Esophagus squamous epithelium (tissue), 5 donors: ENCODE measurements around the gene SCGB2B2. TPM values are rescaled to one million over a fixed set of nuclear protein-coding genes. Genes with fewer than 3 reads are reported as not detected.

Source experiments
- DNase-seq: peaks from one replicate; lab custom pipeline; 2025; lab: John Stamatoyannopoulos, UW
- H3K27ac ChIP-seq, 4 donors: fragments of 200-600 bp; sonication (generic); one replicate each; pipeline ENCODE4 v1.5.1; 2016 to 2019; ENCODE audit warnings: mild to moderate bottlenecking in 1 of 4
- H3K27me3 ChIP-seq, 4 donors: fragments of 200-600 bp; sonication (generic); 1 replicate in 3 of 4; 2 replicates in 1 of 4; pipeline versions ENCODE4 v1.5.1 to v1.6.0; 2017 to 2021; ENCODE audit warnings: antibody characterized with exemption in 1 of 4
- H3K36me3 ChIP-seq, 3 donors: fragments of 200-600 bp; sonication (generic); one replicate each; pipeline ENCODE4 v1.5.1; 2016 to 2019
- H3K4me1 ChIP-seq, 3 donors: fragments of 200-600 bp; sonication (generic); one replicate each; pipeline ENCODE4 v1.5.1; 2017 to 2019
- H3K4me3 ChIP-seq, 4 donors: fragments of 200-600 bp; sonication (generic); 1 replicate in 3 of 4; 2 replicates in 1 of 4; pipeline ENCODE4 v1.5.1; 2016 to 2019; ENCODE audit warnings: mild to moderate bottlenecking in 2 of 4, moderate library complexity in 1 of 4
- H3K9me3 ChIP-seq, 3 donors: fragments of 200-600 bp; sonication (generic); one replicate each; pipeline ENCODE4 v1.5.1; 2016 to 2019
- CTCF ChIP-seq, 6 experiments: fragments of 450-650 bp in 4 of 6; fragments of 200-600 bp in 2 of 6; sonication (generic) in 2 of 6; IDR thresholded peaks; one replicate each; pipeline ENCODE4 v1.5.1; 2016 to 2019; ENCODE audit warnings: antibody characterized with exemption in 6 of 6, mild to moderate bottlenecking in 4 of 6, moderate library complexity in 4 of 6
- POLR2A ChIP-seq, 4 donors: fragments of 450-650 bp; IDR thresholded peaks; one replicate each; pipeline ENCODE4 v1.6.1; 2017; ENCODE audit warnings: antibody characterized with exemption in 4 of 4, mild to moderate bottlenecking in 4 of 4, moderate library complexity in 3 of 4
- WGBS, 2 donors: methylation state at CpG; one replicate each; pipeline ENCODE4 v1.1.5; 2018; 5-methylcytosine and 5-hydroxymethylcytosine counted together
- intact Hi-C: fragments of 100-400 bp; cut with DNase I; formaldehyde crosslinking; loops from one replicate; pipeline ENCODE4 v1.15.0; 2022
- small RNA-seq, 4 donors: library from RNA; depleted of rRNA; stranded (forward); fragments of <200 nt; gene quantifications; one replicate each; pipeline ENCODE3, GENCODE V24; 2016
- total RNA-seq, 4 donors: library from RNA; depleted of rRNA; stranded (reverse); fragments of >200 nt; gene quantifications; one replicate each; pipeline ENCODE4 v1.1.0, GENCODE V29; 2016
- donor health status: DM: yes; HTN: yes; CAD: no.

SCGB2B2 gene
- total RNA-seq, 4 donors from 2014 or later, result 0.48 to 0.57 TPM; not detected in 2

GRCh38 chr19:34633802-34634201 is 43.2 kb downstream of the SCGB2B2 start:
- H3K36me3 ChIP-seq, result no peaks in the 10 kb centered on the region
- H3K27ac ChIP-seq, result no peak overlapping the region
- WGBS, 2 donors, result 70 to 90% methylated on average over 2 of the region's 2 CpGs
- H3K9me3 ChIP-seq, result peaks cover 0 to 22% (median 14%) of the 10 kb centered on the region in 3 donors
- DNase-seq, result no peak
- H3K27me3 ChIP-seq, result no peaks in the 10 kb centered on the region
- H3K4me3 ChIP-seq, result no peak overlapping the region
- H3K4me1 ChIP-seq, result no peaks in the 10 kb centered on the region
- TF ChIP-seq POLR2A (IDR thresholded peaks at IDR 0.05), result no peak
- no peak for TF ChIP-seq CTCF (IDR thresholded peaks at IDR 0.05)
- intact Hi-C loops, result no loop called here

Small RNA genes lying within 50 kb of the gene (small RNA-seq; reads per million reads assigned to genes)
- 0 reads per million in 4 donors for gene RF00611

Other genes starting within 250 kb of the SCGB2B2 start
- 100 to 1,000 TPM in 1 of 4 donors, 10 to 100 TPM in 3; 35.5 to 116 (median 82.1) TPM for gene UBA2, start 248.8 kb downstream of the SCGB2B2 start, total RNA-seq
- gene WTIP, start 195.4 kb downstream of the SCGB2B2 start, total RNA-seq, result 1 to 10 TPM in 3 of 4 donors, under 1 TPM in 1; 0.49 to 9.3 (median 2.4) TPM
- 10 to 100 TPM in 1 of 4 donors, 1 to 10 TPM in 3; 6.0 to 23.5 (median 6.2) TPM for gene ZNF302, start 519 bp upstream of the SCGB2B2 start, total RNA-seq
- 10 to 100 TPM in 2 of 4 donors, 1 to 10 TPM in 2; 3.0 to 27.4 (median 13.3) TPM for gene ZNF181, start 57.1 kb upstream of the SCGB2B2 start, total RNA-seq
- gene ZNF599, start 96.1 kb upstream of the SCGB2B2 start, total RNA-seq, result 1 to 10 TPM; 1.9 to 6.1 (median 2.6) TPM
- 10 to 100 TPM in 1 of 4 donors, 1 to 10 TPM in 1, under 1 TPM in 2; 0.26 to 30.2 (median 1.3) TPM for gene ZNF30, start 249.7 kb upstream of the SCGB2B2 start, total RNA-seq